NOMO-1 (cell line): Measurements from ENCODE around the gene ADAMTS10.
"Not testable (repeated sequence)": the region's sequence is repeated elsewhere in the genome, so short reads cannot be mapped to it uniquely, and the experiment has no call there.

ENCODE experiments used
- DNase-seq, 2 experiments: peaks; one replicate each; lab custom pipeline; 2025; ENCODE audit not compliant: unreplicated experiment in 2 of 2; lab: John Stamatoyannopoulos, UW

ADAMTS10 gene

DNA sequence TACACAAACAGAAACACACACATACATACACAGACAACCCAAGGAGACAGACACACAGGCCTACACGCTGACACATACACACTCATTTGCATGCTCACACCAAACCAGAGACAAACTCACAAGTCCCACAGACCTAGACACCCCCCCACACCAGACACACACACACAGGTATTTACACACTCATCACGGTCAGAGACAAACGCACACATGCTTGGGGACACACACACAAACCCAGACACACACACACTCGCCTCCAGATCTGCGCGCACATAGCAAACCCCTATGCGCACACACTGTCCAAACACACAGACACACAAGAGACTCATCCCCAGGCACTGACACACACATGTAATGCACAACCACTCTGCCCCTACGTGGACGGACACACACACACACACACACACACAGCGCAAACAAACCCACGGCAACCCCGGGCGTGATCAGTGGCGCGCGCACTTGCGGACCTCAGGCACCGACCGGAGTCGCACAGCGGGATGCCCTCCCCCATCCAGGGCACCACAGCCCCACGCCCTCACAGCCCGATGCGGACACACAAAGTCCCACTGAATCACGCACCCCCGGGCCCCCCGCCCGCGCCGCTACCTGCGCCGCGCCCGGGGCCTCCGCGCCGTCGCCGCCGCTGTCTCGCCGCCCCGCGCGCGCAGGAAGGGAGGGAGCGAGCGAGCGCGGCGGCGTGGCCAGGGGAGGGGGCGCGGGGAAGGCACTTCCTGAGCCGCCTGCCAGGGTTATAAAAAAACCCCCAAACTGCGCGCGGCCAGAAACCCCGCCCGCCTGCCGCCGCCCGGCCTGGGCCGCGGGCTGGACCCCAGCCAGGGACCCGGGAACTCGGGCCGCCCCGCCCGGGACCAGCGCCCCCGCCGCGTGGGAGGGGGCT, at the start of gene ADAMTS10:
Gene ADAMTS10, minus strand, starts transcription at position 675 of the 895 bp plus-strand sequence. CDS start 5,005 bp downstream, outside the sequence.
- DNase-seq, result no peak

DNA sequence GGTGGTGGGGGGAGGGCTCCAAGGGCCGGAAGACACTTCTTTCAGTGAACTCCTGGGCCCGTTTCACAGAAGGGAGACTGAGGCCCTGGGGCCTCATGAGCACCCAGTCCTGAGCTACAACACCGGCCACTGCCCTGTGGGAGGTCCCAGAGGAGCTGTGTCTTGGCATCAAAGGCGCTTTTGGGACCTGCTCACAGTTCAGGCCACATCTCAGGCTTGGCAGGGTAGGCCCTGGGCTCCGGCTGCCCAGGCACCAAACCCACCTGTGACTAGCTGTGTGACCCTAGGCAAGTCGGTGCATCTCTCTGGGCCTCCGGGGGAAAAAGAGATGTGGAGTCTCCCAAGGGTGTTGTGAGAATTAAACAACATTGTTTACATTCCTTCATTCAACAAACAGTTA, 49.4 kb upstream of the ADAMTS10 start:
- no peak for DNase-seq

DNA sequence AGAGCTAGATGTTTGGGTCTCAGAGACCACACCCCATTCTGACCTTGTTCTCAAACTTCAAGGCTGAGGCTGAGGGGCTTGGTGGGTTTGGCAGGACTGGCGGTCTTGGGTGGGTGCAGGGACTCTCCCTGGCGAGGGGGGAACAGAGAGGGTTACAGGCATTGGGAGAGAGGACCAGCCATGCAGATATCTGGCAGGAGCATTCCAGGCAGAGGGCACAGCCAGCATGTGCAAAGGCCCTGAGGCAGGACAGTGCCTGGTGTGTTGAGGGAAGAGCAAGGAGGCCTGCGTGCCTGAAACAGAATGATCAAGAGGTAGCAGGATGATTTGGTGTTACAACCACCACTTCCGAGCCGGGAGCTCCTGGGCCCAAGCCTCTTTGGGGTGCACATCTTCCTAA, 47.4 kb upstream of the ADAMTS10 start:
- DNase-seq, result no peak

DNA sequence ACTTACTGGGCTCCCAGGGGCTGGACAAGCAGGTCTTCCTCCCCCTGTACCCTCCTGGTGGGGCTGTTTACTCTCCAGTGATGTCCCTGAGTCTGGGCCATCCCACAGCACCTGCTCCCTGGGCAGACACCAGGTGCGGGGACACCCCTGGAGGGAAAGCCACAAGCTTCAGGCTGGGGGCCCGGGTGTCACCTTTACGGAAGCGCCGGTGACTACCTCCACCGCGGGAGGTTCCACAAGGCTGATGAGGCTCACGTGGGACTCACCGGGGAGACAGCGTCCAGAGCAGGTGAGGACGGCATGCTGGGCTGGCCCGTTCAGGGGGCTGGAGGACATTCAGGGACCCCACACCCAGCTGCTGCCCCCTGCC, 44.8 kb upstream of the ADAMTS10 start:
- no peak for DNase-seq

DNA sequence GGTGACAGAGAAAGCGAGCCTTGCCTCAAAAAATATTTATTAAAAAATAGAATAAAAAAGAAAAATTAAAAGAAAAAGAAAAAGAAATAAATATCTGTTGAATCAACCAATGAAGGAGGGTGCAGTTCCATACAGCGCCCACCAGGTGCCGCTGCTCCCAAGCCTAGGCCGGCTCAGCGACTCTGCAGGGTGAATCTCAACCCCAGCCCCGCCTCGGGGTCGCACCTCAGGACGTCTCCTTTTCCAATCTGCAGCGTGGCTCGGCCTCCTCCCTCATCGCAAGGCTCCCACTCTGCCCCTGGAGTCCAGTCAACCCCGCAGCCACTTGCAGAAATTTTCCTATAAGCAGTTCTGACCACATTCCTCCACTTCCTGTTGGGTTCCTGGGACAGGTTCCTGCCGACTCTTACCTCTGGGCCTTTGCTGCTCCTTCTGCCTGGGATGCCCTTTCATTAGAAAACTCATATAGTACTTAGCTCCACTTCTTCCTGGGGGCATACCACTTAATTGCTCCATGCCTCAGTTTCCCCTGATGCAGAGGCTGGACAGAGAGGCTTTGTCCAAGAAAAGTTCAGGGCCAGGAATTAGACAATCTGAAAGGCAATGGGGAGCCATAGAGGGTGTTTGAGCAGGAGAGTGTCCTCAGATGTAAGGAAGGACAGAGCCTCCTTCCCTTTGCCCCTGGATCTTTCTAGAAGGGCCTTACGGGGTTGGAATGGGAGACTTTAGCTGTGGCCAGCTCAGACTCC, 44.2 kb upstream of the ADAMTS10 start:
- peak; percentile 33 to 46 for DNase-seq

DNA sequence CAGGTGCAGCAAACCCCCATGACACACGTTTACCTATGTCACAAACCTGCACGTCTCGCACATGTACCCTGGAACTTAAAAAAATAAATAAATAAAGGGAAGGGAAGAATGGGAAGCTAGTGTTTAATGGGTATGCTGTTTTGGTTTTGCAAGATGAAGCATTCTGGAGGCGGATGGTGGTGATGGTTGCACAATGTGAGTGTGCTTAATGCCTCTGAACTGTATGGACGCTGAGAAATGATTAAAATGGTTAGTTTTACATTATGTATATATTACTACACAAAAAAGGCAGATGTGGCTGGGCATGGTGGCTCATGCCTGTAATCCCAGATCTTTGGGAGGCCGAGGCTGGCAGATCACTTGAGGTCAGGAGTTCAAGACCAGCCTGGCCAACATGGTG, 37.7 kb upstream of the ADAMTS10 start:
- peak; percentile 70 to 76 for DNase-seq

DNA sequence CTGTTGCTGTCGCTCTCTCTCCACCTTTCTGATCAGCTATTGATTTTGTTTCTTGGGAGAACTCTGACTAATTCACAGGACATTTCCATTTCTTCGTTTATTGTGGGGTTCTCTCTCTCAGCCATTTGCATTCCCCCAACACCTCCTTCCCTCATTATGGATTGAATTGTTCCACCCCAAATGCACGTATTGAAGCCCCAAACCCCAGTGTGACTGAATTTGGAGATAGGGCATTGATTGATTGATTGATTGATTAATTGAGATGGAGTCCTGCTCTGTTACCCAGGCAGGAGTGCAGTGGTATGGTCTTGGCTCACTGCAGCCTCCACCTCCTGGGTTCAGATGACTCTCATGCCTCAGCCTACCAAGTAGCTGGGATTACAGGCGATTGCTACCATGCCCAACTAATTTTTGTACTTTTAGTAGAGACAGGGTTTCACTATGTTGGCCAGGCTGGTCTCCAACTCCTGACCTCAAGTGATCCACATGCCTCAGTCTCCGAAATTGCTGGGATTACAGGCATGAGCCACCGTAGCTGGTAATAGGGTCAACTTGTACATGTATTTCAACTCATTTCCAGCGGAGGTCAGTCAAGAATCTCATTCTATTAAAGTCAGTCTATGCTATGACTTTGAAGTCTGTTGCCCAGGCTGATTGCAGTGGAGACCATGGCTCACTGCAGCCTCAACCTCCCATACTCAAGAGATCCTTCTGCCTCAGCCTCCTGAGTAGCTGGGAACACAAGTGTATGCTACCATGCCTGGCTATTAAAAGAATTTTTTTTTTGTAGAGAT, 33.5 kb upstream of the ADAMTS10 start:
- no peak for DNase-seq

DNA sequence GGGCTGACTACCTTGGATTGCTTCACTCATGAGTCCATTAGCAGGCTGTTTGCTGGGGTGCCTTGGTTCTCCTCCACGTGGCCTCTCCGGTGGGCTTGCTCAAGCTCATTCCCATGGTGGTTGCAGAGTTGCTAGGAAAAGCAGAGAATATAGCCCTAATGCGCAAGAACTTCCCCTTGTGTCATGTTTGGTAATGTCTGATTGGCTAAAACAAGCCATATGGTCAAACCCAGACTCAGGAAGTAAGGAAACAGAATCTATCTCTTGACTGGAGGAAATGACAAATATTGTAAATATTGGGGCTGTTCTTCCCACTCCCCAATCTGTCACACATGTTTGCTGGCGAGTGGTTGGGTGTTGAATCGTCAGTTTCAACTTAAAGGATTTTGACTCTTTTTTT, 32.0 kb upstream of the ADAMTS10 start:
- DNase-seq, result peak; percentile 19 to 52

DNA sequence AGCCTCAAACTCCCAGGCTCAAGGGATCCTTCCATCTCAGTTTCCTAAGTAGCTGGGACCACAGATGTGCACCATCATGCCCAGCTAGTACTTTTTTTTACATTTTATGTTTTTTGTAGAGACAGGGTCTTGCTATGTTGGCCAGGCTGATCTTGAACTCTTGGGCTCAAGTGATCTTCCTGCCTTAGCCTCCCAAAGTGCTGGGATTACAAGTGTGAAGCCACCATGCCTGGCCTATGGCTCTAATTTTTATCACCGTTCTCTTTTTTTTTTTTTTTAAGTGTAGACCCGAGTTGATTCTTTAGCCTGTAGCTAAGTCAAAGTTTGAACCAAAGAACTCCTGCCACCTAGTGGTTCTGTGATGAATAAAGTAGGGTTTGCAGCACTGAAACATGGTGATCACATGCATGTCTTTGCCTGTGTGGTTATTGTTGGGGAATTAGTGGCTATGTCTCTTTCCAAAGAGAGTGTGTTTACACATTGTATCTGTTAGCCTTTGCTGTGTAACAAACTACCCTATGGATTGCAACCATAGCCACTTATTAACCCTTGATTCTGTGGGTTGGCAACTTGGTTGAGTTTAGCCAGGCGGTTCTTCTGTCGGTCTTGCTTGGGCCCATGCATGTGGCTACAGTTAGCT, 31.5 kb upstream of the ADAMTS10 start:
- DNase-seq, result peak; percentile 16 to 42

DNA sequence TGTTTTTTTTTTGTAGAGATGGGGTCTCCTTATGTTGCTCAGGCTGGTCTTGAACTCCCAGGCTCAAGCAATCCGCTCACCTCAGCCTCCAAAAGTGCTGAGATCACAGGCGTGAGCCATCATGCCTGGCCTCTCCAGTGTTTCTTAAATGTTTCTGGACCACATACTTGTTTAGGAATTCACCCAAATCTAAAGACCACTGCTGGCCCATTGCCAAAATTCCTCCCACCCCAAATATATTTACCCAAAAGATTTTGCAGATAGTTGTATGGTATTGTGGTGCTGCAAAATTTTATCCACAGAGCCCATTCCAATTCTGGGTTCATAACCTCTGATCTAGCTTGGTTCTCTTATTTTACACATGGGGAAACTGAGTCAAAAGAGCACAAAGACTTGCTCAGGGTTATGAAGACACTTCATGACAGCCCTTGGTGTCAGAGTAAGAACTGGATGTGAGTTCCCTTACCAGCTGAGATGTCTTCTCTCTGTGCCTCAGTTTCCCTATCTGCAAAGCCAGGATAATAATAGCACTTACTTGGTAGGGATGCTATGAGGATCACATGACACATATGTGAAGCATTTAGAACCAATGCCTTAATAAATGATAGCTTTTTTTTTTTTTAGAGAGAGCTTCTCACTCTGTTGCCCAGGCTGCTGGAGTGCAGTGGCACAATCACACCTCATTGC, 30.8 kb upstream of the ADAMTS10 start:
- no peak for DNase-seq

DNA sequence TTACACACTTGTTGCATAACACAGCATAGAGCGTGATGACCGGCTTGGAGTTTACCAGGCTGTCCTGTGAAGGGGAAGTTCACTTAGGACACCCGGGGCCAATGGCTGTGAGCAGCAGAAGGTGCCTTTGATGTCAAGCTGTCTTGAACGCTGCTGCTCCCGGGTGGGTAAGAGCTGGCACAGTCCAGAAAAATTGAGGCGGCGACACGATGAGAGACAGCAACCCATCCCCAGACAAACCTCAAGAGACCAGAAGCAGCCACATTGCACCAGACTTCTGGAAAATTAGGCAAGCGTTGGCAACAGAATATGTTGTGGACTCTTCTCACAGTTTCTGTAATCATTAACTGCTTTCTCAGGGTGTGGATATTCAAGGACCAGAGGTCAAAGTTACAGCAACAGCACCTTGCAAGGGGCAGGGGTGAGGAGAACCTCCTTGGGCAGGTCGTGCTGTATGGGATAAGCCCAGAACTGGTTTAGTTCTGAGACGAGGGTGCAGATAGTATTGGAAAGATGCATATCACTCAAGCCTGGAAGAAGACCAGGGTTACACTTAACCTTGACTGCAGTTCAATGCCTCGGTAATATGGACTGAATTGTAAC, 30.0 kb upstream of the ADAMTS10 start:
- peak; percentile 88 to 94 for DNase-seq

DNA sequence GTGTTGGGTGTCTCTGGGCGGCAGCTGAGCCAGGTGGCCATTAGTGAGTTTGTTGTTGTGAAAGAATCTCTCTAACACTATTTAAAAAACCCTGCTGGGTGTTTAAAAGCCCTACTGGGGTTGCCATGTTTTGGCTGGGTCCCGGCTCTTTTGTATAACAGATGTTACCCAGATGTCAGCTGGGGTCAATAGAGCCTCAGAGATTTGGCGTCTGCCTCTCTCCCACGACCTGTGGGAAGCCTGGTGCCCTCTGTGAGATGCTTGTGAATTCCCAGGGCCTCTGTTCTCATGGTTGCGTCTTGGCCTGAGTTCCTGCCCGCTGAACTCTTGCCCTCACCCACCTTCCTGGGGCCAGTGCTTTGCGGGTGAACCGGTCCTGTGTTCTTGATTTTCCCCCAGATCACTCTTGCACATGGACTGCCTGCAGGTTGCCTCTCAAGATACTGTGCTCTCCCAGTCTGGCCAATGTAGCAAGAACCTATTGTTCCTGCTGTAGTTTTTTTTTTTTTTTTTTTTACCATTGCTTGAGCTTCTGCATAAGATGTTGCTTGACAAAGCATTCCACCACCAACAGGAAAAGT, 29.4 kb upstream of the ADAMTS10 start:
- DNase-seq, result no peak

DNA sequence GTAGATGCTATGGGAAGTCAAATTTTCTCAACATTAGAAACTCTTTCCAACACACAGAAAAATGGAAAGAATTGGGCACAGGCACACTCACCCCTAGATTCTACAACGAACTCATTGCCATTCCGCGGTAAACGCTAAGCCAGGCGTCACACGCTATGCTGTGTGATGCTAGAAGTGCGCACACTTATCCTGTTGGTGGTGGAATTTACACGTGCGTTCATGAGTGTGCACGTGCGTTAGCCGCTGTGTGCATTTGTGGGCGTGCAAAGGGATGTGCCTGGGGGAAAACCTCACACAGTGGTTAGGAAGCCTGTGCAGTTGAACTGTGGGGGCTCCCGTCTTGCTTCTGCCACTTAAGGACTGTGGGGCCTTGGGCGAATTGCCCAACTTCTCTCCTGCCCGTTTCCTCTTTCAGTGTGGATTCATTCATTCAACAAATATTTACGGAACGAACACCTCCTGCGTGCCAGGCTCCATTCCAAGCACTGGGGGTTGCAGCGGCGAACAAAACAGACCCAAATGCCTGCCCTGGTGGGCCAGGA, 27.6 kb upstream of the ADAMTS10 start:
- DNase-seq, result peak; percentile 79 to 87

DNA sequence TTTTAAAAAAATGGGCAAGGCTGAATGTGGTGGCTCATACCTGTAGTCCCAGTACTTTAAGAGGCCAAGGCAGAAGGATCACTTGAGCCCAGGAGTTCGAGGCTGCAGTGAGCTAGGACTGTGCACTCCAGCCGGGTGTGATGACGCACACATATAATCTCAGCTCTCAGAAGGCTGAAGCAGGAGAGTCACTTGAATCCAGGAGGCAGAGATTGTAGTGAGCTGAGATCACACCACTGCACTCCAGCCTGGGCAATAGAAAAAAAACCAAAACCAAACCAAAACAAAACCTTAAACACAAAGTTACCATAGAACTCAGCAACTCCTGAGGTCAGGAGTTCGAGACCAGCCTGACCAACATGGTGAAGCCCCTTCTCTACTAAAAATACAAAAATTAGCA, 26.6 kb upstream of the ADAMTS10 start:
- not testable (repeated sequence) for DNase-seq

DNA sequence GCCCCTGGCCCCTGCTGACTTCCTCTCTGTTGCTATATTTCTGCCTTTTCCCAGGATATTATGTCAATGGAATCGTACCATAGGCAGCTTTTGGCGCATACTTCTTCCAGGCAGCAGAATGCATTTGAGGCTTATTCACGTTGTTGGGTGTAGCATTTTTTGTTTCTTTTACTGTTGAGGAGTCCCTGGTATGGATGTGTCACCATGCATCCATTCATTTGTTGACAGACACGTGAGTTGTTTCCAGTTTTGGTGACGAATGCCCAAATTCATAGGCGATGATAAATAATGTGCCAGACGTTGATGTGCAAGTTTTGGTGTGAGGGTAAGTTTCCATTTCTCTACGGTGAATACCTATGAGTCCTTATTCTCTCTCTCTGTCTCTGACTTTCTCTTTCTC, 24.9 kb upstream of the ADAMTS10 start:
- no peak for DNase-seq

DNA sequence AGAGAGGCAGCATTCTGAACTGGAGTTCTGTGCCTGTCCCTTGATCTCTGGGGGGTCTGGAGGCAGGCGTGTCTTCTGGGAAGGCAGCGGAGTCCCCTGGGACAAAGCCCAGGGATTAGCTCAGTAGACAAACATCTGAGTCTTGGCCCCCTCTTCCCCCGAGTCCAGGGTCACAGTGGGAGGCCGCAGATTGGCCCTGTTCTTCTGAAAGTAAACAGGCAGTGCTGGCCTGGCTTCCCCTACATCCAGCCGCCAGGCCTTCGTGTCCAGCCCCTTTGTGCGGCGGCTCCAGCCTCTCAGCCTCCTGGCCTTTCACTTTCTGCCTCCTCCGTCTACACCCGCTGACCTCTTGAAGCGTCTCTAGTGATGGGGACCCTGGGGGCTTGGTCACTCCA, 20.9 kb upstream of the ADAMTS10 start:
- DNase-seq, result no peak

DNA sequence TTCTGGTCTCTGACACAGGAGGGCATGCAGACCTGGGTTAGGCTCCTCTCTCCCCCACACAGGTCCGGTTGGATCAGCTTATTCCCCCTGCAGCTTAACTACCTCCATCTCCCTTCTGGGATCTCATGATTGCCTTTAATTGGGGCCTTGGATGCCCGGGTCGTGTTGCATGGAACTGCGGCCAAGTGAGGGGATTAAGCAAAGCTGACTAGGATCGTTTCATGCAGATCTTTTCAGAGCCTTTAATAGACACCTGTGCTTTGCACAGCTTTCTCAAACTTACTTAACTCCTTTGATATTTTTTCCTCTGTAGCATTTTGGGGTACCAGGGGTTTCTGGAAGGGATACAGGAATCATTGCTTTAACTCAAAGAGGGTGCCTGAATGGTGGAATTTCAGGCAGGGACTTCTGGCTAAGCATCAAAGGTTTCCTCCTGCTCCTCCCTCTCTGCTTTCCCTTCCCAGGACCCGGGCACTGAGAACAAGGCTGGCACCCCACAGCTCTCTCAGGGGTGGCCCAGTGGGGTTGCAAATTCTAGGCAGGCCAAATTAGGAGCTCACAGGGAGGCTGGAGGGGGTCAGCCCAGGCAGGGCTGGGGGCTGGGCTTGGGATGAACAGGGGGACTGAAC, 20.4 kb upstream of the ADAMTS10 start:
- no peak for DNase-seq

DNA sequence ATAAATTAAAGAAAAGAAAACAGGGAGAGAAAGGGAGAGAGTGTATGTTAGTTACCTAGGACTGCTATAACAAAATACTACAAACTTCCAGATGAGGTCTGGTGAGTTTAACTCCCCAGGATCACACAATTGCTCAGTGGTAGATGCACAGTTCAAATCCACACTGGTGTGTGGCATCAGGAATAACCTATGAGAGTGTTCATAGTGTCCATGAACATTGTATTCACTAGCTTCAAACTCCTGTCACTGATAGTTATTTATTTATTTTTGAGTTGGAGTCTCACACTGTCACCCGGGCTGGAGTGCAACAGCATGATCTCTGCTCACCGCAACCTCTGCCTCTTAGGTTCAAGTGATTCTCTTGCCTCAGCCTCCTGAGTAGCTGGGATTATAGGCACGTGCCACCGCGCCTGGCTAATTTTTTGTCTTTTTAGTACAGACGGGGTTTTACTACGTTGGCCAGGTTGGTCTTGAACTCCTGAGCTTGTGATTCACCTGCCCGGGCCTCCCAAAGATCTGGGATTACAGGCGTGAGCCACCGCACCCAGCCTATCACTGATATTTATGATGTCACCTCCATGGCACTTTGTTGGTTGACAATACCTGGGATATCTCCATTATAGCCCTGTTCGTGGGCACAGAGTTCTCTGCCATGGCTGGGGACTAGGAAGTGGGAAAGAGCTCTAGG, 19.6 kb upstream of the ADAMTS10 start, which contains the start of gene NFILZ:
Gene NFILZ, plus strand, starts transcription at position 638 of the 688 bp plus-strand sequence. CDS start 46,133 bp downstream, outside the sequence.
- no peak for DNase-seq
